GM18867 (cell line): ENCODE data around the gene CPLX4.

Experiments
- ATAC-seq: cut with Tn5 transposase; IDR thresholded peaks from one replicate; pipeline ENCODE4 v1.9.1; 2021; ENCODE audit warnings: mild to moderate bottlenecking, moderate library complexity; ENCODE audit not compliant: unreplicated experiment

The CPLX4 gene

GRCh38 chr18:59318460-59319050 lies at the start of gene CPLX4:
TSS of gene CPLX4 (minus strand) at chr18:59318649. CDS start at chr18:59318462, 187 bp downstream.
- ATAC-seq = no peak

GRCh38 chr18:59360381-59360780 lies 41.9 kb upstream of the CPLX4 start:
- no peak for ATAC-seq

GRCh38 chr18:59359576-59359952 lies 41.1 kb upstream of the CPLX4 start:
- peak; percentile 13 for ATAC-seq

- peak; percentile 92 for ATAC-seq
Observed at GRCh38 chr18:59358712-59359575, 40.5 kb upstream of the CPLX4 start, which contains the start of gene LMAN1. TSS of gene LMAN1 (minus strand) at chr18:59359265. CDS start at chr18:59359244, 21 bp downstream.

- no peak for ATAC-seq
Observed at GRCh38 chr18:59358414-59358711, 39.9 kb upstream of the CPLX4 start.

GRCh38 chr18:59357928-59358327 lies 39.5 kb upstream of the CPLX4 start:
- no peak for ATAC-seq

- ATAC-seq = no peak
Observed at GRCh38 chr18:59354731-59355130, 36.3 kb upstream of the CPLX4 start.

- ATAC-seq = no peak
Observed at GRCh38 chr18:59353079-59353680, 34.7 kb upstream of the CPLX4 start.

- ATAC-seq = peak; percentile 47
Observed at GRCh38 chr18:59352250-59352855, 33.9 kb upstream of the CPLX4 start.

GRCh38 chr18:59345556-59345955 lies 27.1 kb upstream of the CPLX4 start:
- ATAC-seq = no peak

- ATAC-seq = no peak
Observed at GRCh38 chr18:59344996-59345395, 26.5 kb upstream of the CPLX4 start.

- no peak for ATAC-seq
Observed at GRCh38 chr18:59343926-59344325, 25.5 kb upstream of the CPLX4 start.

- ATAC-seq = peak; percentile 84
Observed at GRCh38 chr18:59340817-59341216, 22.4 kb upstream of the CPLX4 start.

- ATAC-seq = no peak
Observed at GRCh38 chr18:59340312-59340711, 21.9 kb upstream of the CPLX4 start.

- ATAC-seq = no peak
Observed at GRCh38 chr18:59332986-59333385, 14.5 kb upstream of the CPLX4 start.

GRCh38 chr18:59328683-59329082 lies 10.2 kb upstream of the CPLX4 start:
- ATAC-seq = no peak

- no peak for ATAC-seq
Observed at GRCh38 chr18:59325965-59326364, 7.5 kb upstream of the CPLX4 start.

- no peak for ATAC-seq
Observed at GRCh38 chr18:59324623-59324971, 6.1 kb upstream of the CPLX4 start.

GRCh38 chr18:59323931-59324622 lies 5.6 kb upstream of the CPLX4 start:
- no peak for ATAC-seq

- no peak for ATAC-seq
Observed at GRCh38 chr18:59311631-59312030, 6.8 kb downstream of the CPLX4 start.

- no peak for ATAC-seq
Observed at GRCh38 chr18:59308938-59309260, 9.6 kb downstream of the CPLX4 start.
